HFF-Myc (cell line): ENCODE data around the gene IQGAP2.

Experiments
- DNase-seq: peaks from one replicate; pipeline ENCODE4 v3.0.0-alpha.2; 2011; ENCODE audit warnings: low read depth; ENCODE audit errors: extremely low read depth
- H3K4me3 ChIP-seq: replicated peaks from 2 replicates; pipeline ENCODE4 v1.5.1; 2011; ENCODE audit warnings: low read depth, mild to moderate bottlenecking, control low read depth, low read length
- CTCF ChIP-seq: IDR thresholded peaks from 2 replicates; pipeline ENCODE4 v1.5.1; 2012; ENCODE audit warnings: mild to moderate bottlenecking, low read depth, low read length, control low read depth; ENCODE audit errors: missing control alignments

Gene IQGAP2

DNA sequence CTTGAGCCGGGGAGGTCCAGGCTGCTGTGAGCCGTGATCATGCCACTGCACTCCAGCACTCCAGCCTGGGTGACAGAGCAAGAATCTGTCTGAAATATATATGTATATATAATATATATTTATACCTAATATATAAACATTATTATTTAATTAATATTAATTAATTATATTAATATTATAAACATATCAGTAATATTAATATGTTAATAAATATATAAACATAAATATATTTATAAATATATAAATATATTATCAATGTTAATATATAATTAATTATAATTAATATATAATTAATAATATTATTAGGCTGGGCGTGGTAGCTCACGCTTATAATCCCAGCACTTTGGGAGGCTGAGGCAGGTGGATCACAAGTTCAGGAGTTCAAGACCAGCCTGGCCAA is 354.0 kb downstream of the IQGAP2 start:
- DNase-seq: no peak
- no peak overlapping the region for H3K4me3 ChIP-seq
- TF ChIP-seq CTCF: no peak
